Activated T-cell treated with anti-CD3 and anti-CD28 coated beads, Interleukin-2, amount 50 U/mL, for 24 hours (primary cell): Measurements from ENCODE around the gene LYPLAL1.

Experiments used
- DNase-seq: peaks from one replicate; pipeline ENCODE4 v3.0.0-alpha.2; 2020
- H3K27ac Mint-ChIP-seq: 2 replicates; pipeline ENCODE4 v1.8.0; 2020; ENCODE audit warnings: mild to moderate bottlenecking, mixed read lengths
- H3K27me3 Mint-ChIP-seq: 2 replicates; pipeline ENCODE4 v1.8.0; 2020; ENCODE audit warnings: mixed read lengths
- H3K36me3 Mint-ChIP-seq: 2 replicates; pipeline ENCODE4 v1.8.0; 2020; ENCODE audit warnings: low read depth, mixed read lengths
- H3K4me1 Mint-ChIP-seq: 2 replicates; pipeline ENCODE4 v1.8.0; 2020; ENCODE audit warnings: low read depth, mixed read lengths
- H3K4me3 Mint-ChIP-seq: 2 replicates; pipeline ENCODE4 v1.8.0; 2020; ENCODE audit warnings: mild to moderate bottlenecking, moderate library complexity, mixed read lengths
- H3K9me3 Mint-ChIP-seq: 2 replicates; pipeline ENCODE4 v1.8.0; 2020; ENCODE audit warnings: mixed read lengths

The LYPLAL1 gene

DNA sequence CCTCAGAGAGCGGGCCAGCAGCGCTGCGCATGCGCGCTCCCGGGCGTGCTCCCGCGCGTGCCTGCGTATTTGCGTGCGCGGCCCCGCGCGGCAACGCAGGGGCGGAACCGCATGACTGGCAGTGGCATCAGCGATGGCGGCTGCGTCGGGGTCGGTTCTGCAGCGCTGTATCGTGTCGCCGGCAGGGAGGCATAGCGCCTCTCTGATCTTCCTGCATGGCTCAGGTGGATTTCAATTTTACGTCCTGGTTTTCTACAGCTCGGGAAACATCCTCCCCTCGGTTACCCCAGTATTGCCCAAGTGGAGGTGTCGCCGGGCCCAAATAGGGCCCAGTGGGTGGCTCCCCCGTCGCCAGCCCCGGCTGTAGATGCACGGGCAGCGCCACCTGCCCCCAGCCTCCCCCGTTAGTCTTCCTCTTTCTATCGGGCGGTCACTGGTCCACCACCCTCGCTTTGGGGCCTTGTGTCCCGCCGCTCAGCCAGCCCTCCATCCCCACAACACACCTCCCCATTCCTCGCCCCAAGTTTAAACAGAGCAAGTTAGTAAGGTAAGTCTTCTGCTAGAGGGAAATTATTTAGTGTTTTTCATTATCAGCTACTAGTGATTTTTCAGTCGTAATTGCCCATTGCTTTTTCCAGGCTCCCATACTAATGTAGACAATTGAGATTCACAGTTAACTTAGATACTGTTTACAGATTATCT lies at the start of gene LYPLAL1:
Gene LYPLAL1 (plus strand): TSS at position 121 of the 702 bp plus-strand sequence. CDS start 13 bp downstream, at position 134.
- no peaks in the 10 kb centered on the region for H3K9me3 Mint-ChIP-seq
- peak; percentile 92 for DNase-seq
- peak within 1 kb of the TSS; percentile 98 for H3K27ac Mint-ChIP-seq
- H3K4me3 Mint-ChIP-seq: peak within 1 kb of the TSS; percentile 96
- H3K4me1 Mint-ChIP-seq: peaks cover 52% of the 10 kb centered on the region
- peaks cover 30% of the 10 kb centered on the region for H3K36me3 Mint-ChIP-seq
- no peaks in the 10 kb centered on the region for H3K27me3 Mint-ChIP-seq

DNA sequence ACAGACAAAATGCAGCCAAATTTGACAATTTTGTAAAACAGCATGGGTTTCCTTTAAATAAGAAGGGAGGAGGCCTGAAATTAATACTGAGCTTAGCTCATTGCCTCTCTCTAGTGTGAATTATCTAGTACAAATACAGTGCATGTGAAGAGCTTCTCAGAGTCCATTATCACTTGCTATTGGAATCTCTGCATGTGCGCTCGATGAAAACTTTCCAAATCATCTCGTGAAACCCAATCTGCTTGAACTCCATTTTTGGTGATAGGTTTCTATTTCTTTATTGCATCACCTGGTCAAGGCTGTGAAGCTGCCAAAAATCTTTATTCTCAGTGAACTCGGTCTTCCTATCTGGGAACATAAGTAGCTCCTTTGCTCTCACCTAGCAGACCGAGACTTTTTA lies 49.5 kb upstream of the LYPLAL1 start:
- no peak for DNase-seq
- H3K4me1 Mint-ChIP-seq: no peaks in the 10 kb centered on the region

DNA sequence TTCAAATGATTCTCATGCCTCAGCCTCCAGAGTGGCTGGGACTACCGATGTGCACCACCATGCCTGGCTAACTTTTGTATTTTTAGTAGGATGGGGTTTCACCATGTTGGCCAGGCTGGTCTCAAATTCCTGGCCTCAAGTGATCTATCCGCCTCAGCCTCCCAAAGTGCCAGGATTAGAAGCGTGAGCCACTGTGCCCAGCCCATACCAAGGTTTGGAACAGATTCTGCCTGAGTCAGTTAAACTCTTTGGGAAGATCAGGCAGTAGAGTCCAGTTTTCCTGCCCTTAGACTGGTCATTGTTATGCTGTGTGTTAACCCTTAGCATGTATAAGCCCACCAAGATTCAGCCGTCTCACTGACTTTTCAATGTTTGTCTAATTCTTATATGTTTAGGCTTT lies 48.3 kb upstream of the LYPLAL1 start:
- H3K9me3 Mint-ChIP-seq: no peaks in the 10 kb centered on the region
- H3K4me3 Mint-ChIP-seq: no peak overlapping the region
- no peaks in the 10 kb centered on the region for H3K4me1 Mint-ChIP-seq
- no peak for DNase-seq
- no peaks in the 10 kb centered on the region for H3K36me3 Mint-ChIP-seq
- H3K27me3 Mint-ChIP-seq: peaks cover 9% of the 10 kb centered on the region
- no peak overlapping the region for H3K27ac Mint-ChIP-seq

More for the DNA sequence above, 49.5 kb upstream of the LYPLAL1 start:
- Mint-ChIP-seq H3K9me3 (no peaks in the 10 kb centered on the region), H3K27me3 (peaks cover 3% of the 10 kb centered on the region), H3K36me3 (no peaks in the 10 kb centered on the region), H3K4me3 (no peak overlapping the region), H3K27ac (no peak overlapping the region)

DNA sequence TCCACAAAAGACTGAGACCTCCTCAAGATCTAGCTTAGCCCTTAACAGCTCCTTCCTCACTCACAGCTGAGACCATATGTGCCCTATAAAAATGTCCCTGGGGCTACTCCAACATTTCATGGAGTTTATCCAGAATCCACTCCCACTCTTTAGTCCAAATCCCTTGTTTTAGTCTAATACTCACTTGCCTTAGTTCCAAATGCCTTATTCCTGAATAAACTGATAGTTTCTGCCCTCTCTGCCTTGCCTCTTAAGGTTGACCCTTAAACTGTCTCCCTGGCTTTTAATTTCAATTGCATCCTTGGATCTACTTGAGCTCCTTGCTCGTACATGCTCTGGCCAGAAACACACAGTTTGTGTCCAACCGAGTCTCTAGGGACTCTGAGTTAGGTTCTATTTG lies 47.3 kb upstream of the LYPLAL1 start:
- H3K27ac Mint-ChIP-seq: no peak overlapping the region
- no peaks in the 10 kb centered on the region for H3K9me3 Mint-ChIP-seq
- no peaks in the 10 kb centered on the region for H3K4me1 Mint-ChIP-seq
- peaks cover 9% of the 10 kb centered on the region for H3K27me3 Mint-ChIP-seq
- no peak for DNase-seq
- H3K36me3 Mint-ChIP-seq: no peaks in the 10 kb centered on the region
- H3K4me3 Mint-ChIP-seq: no peak overlapping the region

DNA sequence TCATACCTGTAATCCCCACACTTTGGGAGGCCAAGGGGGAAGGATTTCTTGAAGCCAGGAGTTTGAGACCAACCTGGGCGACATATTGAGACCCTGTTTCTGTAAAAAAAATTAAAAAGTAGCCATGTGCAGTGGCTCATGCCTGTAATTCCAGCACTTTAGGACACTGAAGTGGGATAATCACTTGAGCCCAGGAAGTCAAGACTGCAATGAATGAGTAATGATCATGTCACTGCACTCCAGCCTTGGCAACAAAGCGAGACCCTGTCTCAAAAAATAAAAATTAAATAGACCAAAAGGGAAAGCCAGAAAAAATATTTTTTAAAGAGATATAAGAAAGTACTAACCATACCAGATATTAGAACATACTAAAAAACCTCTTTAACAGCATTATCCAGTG lies 44.7 kb upstream of the LYPLAL1 start:
- Mint-ChIP-seq H3K36me3 (no peaks in the 10 kb centered on the region), H3K4me1 (no peaks in the 10 kb centered on the region), H3K27ac (no peak overlapping the region), H3K4me3 (no peak overlapping the region), H3K9me3 (peaks cover 2% of the 10 kb centered on the region), H3K27me3 (peaks cover 13% of the 10 kb centered on the region)
- no peak for DNase-seq

DNA sequence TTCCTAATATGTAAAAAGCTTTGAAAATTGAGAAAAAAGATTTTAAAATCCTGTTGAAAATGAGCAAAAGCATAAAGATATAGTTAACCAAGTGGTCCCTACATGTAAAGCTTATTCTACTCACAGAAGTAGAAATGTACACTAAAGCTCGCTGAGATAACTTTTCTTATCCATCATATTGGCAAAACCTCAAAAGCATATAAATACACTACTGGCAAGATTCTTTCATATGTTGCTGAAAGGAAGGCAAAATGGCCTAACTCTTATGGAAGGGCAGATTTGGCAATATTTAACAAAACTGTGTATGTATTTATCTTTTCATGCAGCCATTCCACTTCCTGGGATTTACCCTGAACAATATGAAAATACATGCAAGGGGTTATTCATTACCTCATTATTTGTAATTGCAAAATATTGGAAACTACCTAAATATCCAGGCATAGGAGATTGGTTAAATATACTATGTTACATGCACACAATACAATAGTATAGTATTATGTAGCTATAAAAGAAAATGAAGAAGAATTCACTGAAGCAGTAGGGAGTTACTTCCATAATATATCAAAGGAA lies 43.2 kb upstream of the LYPLAL1 start:
- H3K4me3 Mint-ChIP-seq: no peak overlapping the region
- H3K9me3 Mint-ChIP-seq: peaks cover 6% of the 10 kb centered on the region
- no peaks in the 10 kb centered on the region for H3K36me3 Mint-ChIP-seq
- no peaks in the 10 kb centered on the region for H3K4me1 Mint-ChIP-seq
- H3K27me3 Mint-ChIP-seq: peaks cover 16% of the 10 kb centered on the region
- H3K27ac Mint-ChIP-seq: no peak overlapping the region
- no peak for DNase-seq

DNA sequence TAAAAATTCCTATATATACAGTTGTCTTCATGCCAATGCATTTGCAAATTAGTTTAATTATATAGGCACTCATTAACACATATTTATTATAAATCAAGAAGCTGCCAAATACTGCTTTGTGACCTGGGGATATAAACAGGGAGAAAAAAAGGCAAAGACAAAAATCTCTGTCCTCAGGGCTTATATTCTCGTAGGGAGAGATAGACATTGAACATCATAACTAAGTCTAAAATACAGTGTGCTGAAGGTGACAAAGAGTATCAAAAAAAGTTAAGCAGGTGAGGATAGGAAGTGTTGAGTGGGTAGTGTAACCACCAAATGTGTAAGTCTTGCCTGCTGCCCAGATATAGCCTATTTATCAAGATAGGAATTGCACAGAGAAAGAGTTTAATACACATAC lies 40.7 kb upstream of the LYPLAL1 start:
- no peak for DNase-seq
- Mint-ChIP-seq H3K4me3 (no peak overlapping the region), H3K27me3 (peaks cover 16% of the 10 kb centered on the region), H3K4me1 (no peaks in the 10 kb centered on the region), H3K9me3 (peaks cover 6% of the 10 kb centered on the region), H3K36me3 (no peaks in the 10 kb centered on the region), H3K27ac (no peak overlapping the region)

DNA sequence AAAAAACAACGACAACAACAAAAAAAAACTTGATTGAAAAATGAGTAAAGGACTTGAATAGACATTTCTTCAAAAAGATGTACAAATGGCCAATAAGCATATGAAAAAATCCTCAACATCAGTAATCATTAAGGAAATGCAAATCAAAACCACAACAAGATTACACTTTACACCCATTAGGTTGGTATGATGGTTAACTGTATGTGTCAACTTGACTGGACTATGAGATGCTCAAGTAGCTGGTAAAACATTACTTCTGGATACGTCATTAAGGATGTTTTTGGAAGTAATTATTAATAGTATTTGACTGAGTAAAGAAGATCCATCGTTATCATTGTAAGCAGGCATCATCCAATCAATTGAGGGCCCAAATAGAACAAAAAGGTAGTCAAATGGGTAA lies 34.9 kb upstream of the LYPLAL1 start:
- Mint-ChIP-seq H3K36me3 (no peaks in the 10 kb centered on the region), H3K4me1 (no peaks in the 10 kb centered on the region), H3K27me3 (peaks cover 3% of the 10 kb centered on the region), H3K27ac (no peak overlapping the region), H3K4me3 (no peak overlapping the region), H3K9me3 (peaks cover 6% of the 10 kb centered on the region)
- DNase-seq: no peak

DNA sequence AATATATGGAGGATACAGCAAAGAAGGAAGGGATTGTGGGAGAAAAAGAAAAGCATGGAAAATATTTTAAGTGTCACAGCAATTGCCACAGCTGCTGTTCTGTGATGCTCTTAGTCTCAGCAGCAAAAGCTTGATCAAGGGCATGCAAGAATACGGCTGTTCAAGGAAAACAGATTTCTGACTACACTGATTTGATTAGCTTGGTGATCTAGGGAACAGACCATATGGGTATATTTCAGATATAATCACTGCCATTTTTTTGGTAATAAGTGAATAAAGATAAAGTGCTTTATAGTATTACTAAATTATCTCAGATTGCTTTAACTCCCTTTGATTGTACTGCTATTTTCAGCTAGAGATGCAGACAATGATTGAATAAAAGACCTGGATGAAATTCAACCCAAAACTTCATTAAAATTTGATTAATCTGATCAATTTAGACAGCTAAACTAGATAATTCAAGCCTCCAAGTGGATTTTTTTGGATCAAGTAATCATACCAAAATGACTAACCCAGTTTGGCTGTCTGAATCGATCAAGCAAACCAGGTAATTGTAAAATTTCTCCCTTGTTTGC lies 33.3 kb upstream of the LYPLAL1 start:
- Mint-ChIP-seq H3K9me3 (no peaks in the 10 kb centered on the region), H3K27ac (no peak overlapping the region), H3K4me3 (no peak overlapping the region), H3K27me3 (no peaks in the 10 kb centered on the region), H3K4me1 (no peaks in the 10 kb centered on the region), H3K36me3 (no peaks in the 10 kb centered on the region)
- DNase-seq: no peak

DNA sequence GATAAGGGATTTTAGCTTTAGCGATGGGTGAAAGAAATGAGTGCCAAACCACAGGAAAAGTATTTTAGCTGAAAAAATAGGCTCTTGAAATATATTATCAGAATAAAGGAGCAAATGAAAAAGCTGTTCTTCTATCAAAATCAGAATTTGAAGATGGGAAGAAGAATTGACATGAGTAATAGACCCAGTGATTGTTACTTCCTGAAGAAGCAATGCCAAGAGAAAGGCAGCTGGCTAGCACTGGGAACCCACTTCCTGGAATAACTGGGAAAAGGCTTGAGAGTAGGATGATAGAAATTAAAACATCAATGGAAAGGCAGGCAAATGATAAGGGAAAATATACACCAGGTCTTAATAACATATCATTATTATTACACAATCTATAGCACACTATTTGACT lies 29.9 kb upstream of the LYPLAL1 start:
- Mint-ChIP-seq H3K4me1 (no peaks in the 10 kb centered on the region), H3K9me3 (no peaks in the 10 kb centered on the region), H3K4me3 (no peak overlapping the region), H3K36me3 (no peaks in the 10 kb centered on the region), H3K27me3 (no peaks in the 10 kb centered on the region), H3K27ac (no peak overlapping the region)
- no peak for DNase-seq

DNA sequence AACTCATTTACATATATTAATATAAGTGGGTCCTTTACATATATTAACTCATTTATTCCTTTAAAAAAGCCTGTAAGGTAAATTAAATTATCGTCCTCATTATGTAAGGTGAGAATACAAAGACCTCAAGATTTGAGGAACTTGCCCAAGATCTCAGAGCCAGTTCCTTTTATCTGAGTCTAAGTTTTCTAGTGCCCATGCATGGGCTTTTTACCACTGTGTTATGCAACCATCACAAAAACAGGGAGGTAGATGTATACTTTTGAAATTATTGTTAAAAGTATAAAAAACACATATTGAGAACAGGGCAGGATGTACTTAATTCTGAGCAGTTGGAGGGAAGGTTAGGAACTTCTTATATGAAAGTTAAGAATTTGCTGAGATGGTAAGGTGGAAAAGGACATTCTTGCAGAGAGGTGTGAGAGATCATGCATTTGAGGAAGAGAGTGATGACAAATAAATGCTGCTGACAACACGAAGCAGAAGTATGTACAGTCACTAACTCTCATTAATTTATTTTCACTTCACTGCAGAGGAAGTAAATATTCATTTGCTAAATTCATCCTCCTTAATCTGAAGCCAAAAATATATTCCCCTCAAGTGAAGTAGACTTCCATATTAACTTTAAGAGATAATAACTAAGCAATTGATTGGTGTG lies 28.9 kb upstream of the LYPLAL1 start:
- H3K27ac Mint-ChIP-seq: no peak overlapping the region
- no peaks in the 10 kb centered on the region for H3K27me3 Mint-ChIP-seq
- no peaks in the 10 kb centered on the region for H3K36me3 Mint-ChIP-seq
- H3K9me3 Mint-ChIP-seq: no peaks in the 10 kb centered on the region
- H3K4me3 Mint-ChIP-seq: no peak overlapping the region
- H3K4me1 Mint-ChIP-seq: no peaks in the 10 kb centered on the region
- DNase-seq: no peak

DNA sequence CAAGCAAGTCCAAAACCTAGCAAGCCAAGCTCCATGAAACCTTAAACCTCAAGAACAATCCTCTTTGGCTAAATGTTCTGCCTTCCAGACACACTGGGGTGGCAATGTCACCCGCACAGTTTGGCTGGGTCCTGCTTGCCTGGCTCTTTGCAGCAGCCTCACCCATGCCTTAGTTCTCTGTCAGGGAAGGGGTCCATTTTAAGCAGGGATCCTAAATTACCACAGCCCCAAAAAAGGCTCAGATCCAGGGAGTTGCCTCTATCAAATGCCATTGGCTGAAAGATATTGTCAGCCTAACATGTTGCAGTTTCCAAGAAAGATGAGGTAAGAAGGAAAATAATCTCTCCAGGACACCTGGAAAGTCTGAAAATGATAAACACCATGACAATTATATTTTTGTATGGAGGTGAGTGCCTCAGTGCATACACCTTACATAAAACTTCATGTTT lies 26.1 kb upstream of the LYPLAL1 start:
- Mint-ChIP-seq H3K27ac (no peak overlapping the region), H3K4me3 (no peak overlapping the region), H3K4me1 (no peaks in the 10 kb centered on the region), H3K27me3 (no peaks in the 10 kb centered on the region), H3K9me3 (no peaks in the 10 kb centered on the region), H3K36me3 (no peaks in the 10 kb centered on the region)
- DNase-seq: no peak

DNA sequence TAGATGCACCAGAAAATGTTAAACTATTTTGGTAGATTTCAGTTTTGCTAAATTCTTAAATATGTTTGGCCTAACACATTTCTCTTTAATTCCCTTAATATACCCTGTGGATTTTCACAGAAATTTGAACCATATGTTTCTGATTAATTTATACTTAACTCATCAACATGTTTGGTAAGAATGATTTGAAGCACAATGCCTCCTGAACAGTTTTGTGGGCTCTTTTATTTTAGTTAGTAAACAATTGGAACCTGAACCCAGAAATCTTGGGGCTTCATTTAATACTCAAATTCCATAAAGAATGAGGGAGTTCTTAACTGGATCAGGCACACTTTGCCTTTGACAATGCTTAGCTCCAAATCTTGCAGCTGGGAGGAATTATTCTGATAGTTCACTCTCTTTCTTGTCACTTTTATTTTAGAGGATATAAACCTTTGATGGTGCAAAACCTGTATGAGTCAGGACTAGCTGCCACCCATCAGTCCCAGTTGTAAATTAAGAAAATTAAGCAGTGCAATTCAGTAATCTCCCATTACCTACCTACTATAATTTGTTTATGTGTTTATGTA lies 24.6 kb upstream of the LYPLAL1 start:
- Mint-ChIP-seq H3K36me3 (no peaks in the 10 kb centered on the region), H3K4me3 (no peak overlapping the region), H3K27ac (no peak overlapping the region), H3K9me3 (no peaks in the 10 kb centered on the region), H3K4me1 (no peaks in the 10 kb centered on the region), H3K27me3 (peaks cover 3% of the 10 kb centered on the region)
- DNase-seq: no peak

DNA sequence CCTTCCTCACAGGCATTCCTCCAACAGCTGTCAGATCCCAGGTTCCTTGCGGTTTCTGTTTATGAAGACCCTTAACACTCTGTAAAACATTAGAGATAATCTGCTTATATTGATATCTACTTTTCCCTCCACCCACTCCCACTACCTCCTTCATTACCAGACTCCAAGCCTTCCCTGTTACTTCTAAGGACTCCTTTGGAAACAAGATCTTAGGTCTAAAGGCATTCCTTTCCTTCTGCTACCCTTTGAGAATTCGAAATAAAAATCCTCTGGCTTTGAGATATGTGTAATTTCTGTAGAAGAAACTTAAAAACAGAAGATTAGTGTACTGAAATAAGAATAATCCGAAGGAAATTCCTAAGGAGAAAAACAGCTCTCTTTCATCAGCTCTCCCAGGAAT lies 23.7 kb upstream of the LYPLAL1 start:
- no peak overlapping the region for H3K4me3 Mint-ChIP-seq
- DNase-seq: no peak
- no peaks in the 10 kb centered on the region for H3K36me3 Mint-ChIP-seq
- H3K9me3 Mint-ChIP-seq: no peaks in the 10 kb centered on the region
- H3K27ac Mint-ChIP-seq: no peak overlapping the region
- H3K4me1 Mint-ChIP-seq: no peaks in the 10 kb centered on the region
- peaks cover 3% of the 10 kb centered on the region for H3K27me3 Mint-ChIP-seq

DNA sequence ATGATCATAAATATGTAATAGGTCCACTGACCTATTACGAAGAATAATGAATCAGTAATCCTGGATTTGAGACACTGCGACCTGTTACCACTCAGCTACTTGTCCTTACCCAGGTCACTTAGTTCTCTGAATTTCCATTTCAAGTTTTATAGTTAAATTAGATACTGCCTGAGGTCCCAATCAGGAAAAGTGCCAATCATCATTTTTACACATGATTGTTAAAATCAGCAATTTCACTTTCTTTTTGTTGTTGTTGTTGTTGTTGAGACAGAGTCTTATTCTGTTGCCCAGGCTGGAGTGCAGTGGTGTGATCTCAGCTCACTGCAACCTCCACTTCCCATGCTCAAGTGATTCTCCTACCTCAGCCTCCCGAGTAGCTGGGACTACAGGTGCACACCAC lies 22.8 kb upstream of the LYPLAL1 start:
- Mint-ChIP-seq H3K4me3 (no peak overlapping the region), H3K27ac (no peak overlapping the region), H3K36me3 (no peaks in the 10 kb centered on the region), H3K9me3 (no peaks in the 10 kb centered on the region), H3K27me3 (peaks cover 3% of the 10 kb centered on the region), H3K4me1 (no peaks in the 10 kb centered on the region)
- DNase-seq: no peak
